WI38 (cell line): Measurements from ENCODE around the gene SMARCE1.

Experiments used
- H3K4me3 ChIP-seq: 2 replicates; pipeline ENCODE4 v1.5.1; 2011; ENCODE audit warnings: low read depth, mild to moderate bottlenecking, control low read depth, low read length
- TF ChIP-seq, protein P1 (sequence below): IDR thresholded peaks from 2 replicates; pipeline ENCODE4 v1.5.1; 2012; ENCODE audit warnings: low read depth, mild to moderate bottlenecking, control low read depth, low read length

The SMARCE1 gene

DNA sequence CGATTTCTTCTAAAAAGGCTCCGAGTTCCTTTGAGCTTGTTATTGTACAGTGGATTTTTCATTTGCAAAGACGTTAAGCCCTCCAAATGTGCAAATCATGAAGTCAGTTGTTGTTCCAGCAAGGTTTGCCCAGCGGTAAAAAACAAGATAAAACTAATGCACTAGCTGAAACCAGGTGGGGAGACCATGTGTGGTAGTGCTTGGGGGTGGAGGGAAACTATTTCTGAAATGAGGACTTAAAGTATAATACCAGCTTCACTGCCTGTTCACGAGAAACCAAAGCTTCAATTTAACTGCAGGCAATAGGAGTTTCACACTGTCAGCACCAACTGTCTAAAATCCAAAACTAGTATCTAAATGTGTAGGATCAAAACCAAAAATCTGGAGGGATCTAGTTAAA is 22.3 kb downstream of the SMARCE1 start:
- TF ChIP-seq, protein P1, sequence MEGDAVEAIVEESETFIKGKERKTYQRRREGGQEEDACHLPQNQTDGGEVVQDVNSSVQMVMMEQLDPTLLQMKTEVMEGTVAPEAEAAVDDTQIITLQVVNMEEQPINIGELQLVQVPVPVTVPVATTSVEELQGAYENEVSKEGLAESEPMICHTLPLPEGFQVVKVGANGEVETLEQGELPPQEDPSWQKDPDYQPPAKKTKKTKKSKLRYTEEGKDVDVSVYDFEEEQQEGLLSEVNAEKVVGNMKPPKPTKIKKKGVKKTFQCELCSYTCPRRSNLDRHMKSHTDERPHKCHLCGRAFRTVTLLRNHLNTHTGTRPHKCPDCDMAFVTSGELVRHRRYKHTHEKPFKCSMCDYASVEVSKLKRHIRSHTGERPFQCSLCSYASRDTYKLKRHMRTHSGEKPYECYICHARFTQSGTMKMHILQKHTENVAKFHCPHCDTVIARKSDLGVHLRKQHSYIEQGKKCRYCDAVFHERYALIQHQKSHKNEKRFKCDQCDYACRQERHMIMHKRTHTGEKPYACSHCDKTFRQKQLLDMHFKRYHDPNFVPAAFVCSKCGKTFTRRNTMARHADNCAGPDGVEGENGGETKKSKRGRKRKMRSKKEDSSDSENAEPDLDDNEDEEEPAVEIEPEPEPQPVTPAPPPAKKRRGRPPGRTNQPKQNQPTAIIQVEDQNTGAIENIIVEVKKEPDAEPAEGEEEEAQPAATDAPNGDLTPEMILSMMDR = no peak
- H3K4me3 ChIP-seq = no peak overlapping the region

DNA sequence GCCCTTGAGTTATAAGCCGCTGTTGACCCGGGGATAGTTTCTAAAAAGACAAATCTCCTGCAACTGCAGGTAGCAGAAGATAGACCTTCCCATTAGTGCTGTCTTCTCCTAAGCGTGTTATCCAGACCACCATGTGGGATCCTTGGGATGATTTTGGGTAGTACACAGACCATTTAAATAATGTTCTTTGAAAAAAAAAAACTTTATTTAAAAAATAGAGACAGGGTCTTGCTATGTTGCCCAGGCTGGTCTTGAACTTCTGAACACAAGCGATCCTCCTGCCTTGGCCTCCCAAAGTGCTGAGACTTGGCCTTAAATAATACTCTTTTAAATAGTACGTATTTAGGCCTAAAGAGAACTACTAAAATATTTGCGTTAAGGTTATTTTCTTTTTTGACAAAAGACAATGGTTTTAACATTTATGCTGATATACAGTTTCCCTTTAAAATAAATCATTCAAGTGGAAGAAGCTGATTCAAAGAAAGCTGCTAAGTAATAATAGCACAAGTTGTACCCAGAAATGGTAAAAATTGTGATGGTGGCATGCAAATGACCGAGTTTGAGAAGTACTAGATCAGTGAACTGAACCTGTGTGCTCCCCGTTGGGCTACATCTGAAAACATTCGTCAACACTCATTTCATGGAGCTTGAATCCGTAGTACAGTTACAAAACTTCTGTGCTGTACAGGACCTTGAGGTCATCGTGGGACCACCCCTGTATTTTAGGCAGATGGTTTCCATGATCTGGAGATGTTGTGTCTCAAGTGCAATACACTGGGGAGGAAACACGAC is 24.0 kb downstream of the SMARCE1 start:
- H3K4me3 ChIP-seq = no peak overlapping the region
- TF ChIP-seq, protein P1 = no peak

DNA sequence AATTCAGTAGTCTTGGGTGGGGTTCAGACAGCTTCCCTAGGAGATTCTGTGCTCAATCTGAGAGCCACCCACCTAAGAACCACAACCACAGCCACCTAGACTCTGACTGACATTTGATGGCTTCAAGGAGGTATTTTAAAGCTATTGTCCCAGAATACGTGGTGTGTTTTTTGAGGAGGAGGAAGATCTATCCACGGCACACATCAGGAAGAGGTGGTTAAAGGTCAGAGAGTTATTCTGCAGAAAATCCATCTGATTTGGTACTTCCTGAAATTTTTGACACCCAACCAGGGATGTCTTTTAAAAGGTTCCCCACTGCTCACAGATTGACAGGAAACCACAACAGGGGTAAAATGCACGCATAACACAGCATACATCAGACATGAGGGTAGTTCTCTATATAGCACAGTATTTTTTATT is 25.1 kb downstream of the SMARCE1 start:
- no peak overlapping the region for H3K4me3 ChIP-seq
- TF ChIP-seq, protein P1 = no peak

DNA sequence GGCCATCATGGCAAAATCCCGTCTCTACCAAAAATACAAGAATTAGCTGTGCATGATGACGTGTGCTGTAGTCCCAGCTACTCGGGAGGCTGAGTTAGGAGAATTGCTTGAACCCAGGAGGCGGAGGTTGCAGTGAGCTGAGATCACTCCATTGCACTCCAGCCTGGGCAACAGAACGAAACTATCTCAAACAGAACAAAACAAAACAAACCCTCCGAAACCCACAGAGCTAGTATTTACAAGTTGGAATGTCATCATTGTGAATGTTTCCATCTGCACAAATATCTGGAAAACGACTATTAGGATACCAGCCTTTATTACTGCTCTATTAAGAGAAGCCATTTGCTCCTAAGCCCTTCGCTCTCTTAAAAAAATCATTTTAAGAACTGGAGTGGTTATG is 26.0 kb downstream of the SMARCE1 start:
- TF ChIP-seq, protein P1 = no peak
- H3K4me3 ChIP-seq = no peak overlapping the region

DNA sequence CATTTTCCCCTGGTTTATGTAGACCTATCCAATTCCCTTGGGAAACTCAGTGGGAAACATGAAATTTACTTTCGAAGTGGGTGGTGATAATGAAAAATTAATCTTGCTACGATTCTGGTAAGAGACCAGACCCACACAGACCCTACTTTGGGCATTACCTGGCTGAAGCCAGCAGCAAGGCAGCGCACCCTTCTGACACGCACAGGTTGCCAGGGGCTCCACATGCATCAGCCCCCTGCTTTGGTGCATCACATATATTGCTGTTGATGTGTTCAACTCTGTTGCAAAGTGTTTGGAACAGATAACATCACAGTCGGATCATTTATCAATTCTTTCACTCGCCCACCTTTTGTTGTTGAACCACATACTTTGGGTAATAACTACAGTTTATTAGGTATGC is 26.6 kb downstream of the SMARCE1 start:
- H3K4me3 ChIP-seq = no peak overlapping the region
- TF ChIP-seq, protein P1 = no peak

DNA sequence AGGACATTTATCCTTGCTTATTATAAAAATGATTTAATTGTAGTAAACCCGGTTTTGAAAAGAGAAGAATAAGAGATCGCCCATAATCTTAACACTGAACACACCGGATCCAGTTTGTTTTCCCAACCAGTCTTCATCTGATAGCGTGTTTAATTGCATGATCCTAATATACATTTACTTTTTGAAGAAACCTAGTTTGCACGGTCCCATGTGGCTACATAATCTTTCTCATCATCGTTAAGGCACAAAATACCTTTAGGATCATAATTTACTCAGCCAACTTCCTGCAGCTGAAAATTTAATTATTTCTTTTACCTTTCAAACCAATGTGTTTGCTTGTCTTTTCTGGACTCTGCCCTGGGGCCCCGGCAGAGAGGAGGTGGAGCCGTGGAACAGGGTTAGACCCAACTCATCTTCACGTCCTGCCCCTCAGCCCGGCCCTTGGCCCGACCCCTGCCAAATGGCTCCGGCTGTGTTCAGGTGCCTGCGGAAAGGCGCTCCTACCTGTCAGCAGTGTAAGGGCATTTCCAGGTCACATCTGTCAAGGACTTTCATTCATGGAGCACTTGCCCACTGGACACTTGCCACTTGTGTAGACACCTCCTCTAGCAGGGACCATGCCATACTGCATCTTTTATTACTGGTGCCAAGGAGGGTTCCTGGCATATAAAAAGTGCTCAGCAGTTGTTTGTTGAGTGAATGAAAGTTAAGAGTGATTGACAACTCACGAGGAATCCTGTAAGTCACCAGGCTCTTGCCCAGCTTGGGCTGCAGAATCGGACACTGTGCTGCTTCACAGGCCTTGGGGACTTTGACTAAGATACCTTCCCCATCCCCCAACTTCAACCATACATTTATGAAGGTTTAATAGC is 28.6 kb downstream of the SMARCE1 start:
- TF ChIP-seq, protein P1 = no peak
- H3K4me3 ChIP-seq = no peak overlapping the region

DNA sequence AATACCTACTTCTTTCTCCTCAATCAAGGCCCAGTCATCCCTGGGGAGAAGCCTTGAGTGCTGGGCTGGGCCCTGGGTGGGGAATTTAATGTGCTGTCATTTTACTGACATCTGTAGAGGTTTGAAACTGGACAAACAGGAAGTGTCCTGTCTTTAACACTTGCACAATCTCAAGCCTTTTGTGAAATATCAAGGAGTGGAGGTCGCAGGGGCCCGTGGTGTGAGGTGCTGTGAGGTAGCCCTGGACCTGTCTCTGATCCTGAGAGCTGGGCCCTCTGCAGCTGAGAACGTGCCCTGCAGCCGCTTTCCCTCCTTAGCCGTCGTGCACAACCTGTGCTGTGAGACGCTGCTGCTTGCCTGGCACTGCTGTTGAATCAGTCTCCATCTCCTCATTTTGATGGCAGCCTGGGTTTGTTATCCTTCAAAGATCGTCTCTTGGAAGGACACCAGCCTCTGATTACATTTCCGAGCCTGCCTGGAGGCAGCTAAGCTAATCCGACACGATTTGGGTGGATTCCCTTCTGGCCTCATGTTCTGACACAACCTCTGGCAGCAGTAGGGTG is 29.9 kb downstream of the SMARCE1 start:
- H3K4me3 ChIP-seq = no peak overlapping the region
- TF ChIP-seq, protein P1 = no peak
